Measurements from ENCODE around the gene CST7.

DNA sequence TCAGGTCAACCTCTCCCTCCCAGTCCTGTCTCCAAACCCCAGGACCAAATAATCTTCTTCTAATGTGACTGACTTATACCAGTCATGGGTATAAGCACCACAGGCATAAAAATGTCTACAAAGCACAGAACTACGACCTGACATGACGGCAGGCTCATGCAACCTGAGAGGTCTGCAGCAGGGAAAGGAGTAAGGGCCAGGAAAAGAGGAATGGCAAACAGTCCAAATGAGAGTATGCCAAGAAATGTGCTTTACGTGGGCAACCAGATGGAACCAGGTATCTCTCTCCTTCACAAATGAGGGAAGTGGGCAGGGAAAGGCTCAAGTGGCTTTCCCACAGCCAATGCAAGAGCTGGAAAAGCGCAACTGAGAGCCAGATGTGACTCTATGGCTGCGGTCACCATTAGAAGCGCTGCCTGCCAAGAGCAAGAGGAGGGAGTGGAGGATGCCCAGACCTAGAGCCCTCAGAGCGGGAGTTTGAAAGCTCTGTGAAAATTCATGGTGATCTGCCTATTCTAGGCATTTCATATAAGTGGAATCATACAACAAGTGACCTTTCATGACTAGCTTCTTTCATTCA lies 37.5 kb downstream of the CST7 start:
- TF ChIP-seq POLR2AphosphoS2 (IDR thresholded peaks at IDR 0.05; ENCODE audit: low read depth, low read length) (no peak), SP1 (IDR thresholded peaks at IDR 0.05; ENCODE audit: low read depth, low read length) (no peak), CTCF (IDR thresholded peaks at IDR 0.05 in 2 of 3, conservative IDR thresholded peaks at IDR 0.05 in 1 of 3; ENCODE audit: control insufficient read depth in 2 of 3, extremely low read depth in 1 of 3, insufficient read depth in 1 of 3, low read depth in 3 of 3, low read length in 3 of 3) (no peak), TAF1 (IDR thresholded peaks at IDR 0.05; ENCODE audit: borderline replicate concordance, low read depth, low read length) (no peak), POLR2A (IDR thresholded peaks at IDR 0.05; ENCODE audit: low read depth, low read length) (no peak), ZNF384 (IDR thresholded peaks at IDR 0.05; ENCODE audit: borderline replicate concordance, low read depth, low read length) (no peak), PAX8 (IDR thresholded peaks at IDR 0.05) (no peak), FOS (IDR thresholded peaks at IDR 0.05; ENCODE audit: borderline replicate concordance, extremely low read depth, insufficient read length) (no peak)
